ENCODE results near the gene SUPV3L1. TPM values are rescaled to one million over a fixed set of nuclear protein-coding genes. Genes with fewer than 3 reads are reported as not detected.

SUPV3L1 gene
- total RNA-seq, 1 experiment from 2014 or later: 22.0 TPM

GRCh38 chr10:69226919-69227450 is 47.0 kb downstream of the SUPV3L1 start:
- Histone ChIP-seq H3K27me3 (replicated peaks) (no peaks in the 10 kb centered on the region), H3K4me1 (replicated peaks) (peaks cover 6% of the 10 kb centered on the region), H3K4me3 (no peak overlapping the region), H3K9me3 (replicated peaks) (no peaks in the 10 kb centered on the region), H3K27ac (no peak overlapping the region), H3K36me3 (no peaks in the 10 kb centered on the region)
- DNase-seq (ENCODE audit: low read depth in 1 of 2, low spot score in 2 of 2): no peak

GRCh38 chr10:69228151-69228550 is 48.1 kb downstream of the SUPV3L1 start:
- H3K9me3 ChIP-seq (replicated peaks): no peaks in the 10 kb centered on the region
- DNase-seq (ENCODE audit: low read depth in 1 of 2, low spot score in 2 of 2): no peak

GRCh38 chr10:69229616-69229916 is 49.5 kb downstream of the SUPV3L1 start:
- no peaks in the 10 kb centered on the region for H3K27me3 ChIP-seq (replicated peaks)

More at GRCh38 chr10:69228151-69228550, 48.1 kb downstream of the SUPV3L1 start:
- H3K27ac ChIP-seq: no peak overlapping the region
- H3K4me1 ChIP-seq (replicated peaks): peaks cover 13% of the 10 kb centered on the region
- H3K4me3 ChIP-seq: no peak overlapping the region
- no peaks in the 10 kb centered on the region for H3K27me3 ChIP-seq (replicated peaks)
- H3K36me3 ChIP-seq: no peaks in the 10 kb centered on the region

GRCh38 chr10:69230128-69230527 is 50.1 kb downstream of the SUPV3L1 start:
- H3K4me3 ChIP-seq: no peak overlapping the region
- no peaks in the 10 kb centered on the region for H3K9me3 ChIP-seq (replicated peaks)
- peaks cover 13% of the 10 kb centered on the region for H3K4me1 ChIP-seq (replicated peaks)
- no peak overlapping the region for H3K27ac ChIP-seq
- H3K36me3 ChIP-seq: no peaks in the 10 kb centered on the region
- H3K27me3 ChIP-seq (replicated peaks): no peaks in the 10 kb centered on the region
- DNase-seq (ENCODE audit: low read depth in 1 of 2, low spot score in 2 of 2): no peak

More at GRCh38 chr10:69229616-69229916, 49.5 kb downstream of the SUPV3L1 start:
- Histone ChIP-seq H3K4me3 (no peak overlapping the region), H3K9me3 (replicated peaks) (no peaks in the 10 kb centered on the region), H3K36me3 (no peaks in the 10 kb centered on the region), H3K27ac (no peak overlapping the region), H3K4me1 (replicated peaks) (peaks cover 13% of the 10 kb centered on the region)
- DNase-seq (ENCODE audit: low read depth in 1 of 2, low spot score in 2 of 2): no peak

- Histone ChIP-seq H3K27me3 (replicated peaks) (no peaks in the 10 kb centered on the region), H3K4me3 (no peak overlapping the region), H3K27ac (no peak overlapping the region), H3K36me3 (no peaks in the 10 kb centered on the region), H3K9me3 (replicated peaks) (no peaks in the 10 kb centered on the region), H3K4me1 (replicated peaks) (peaks cover 13% of the 10 kb centered on the region)
- peak; percentile 56 to 80 for DNase-seq (ENCODE audit: low read depth in 1 of 2, low spot score in 2 of 2)
Measured at GRCh38 chr10:69232252-69232651, 52.2 kb downstream of the SUPV3L1 start.

GRCh38 chr10:69232736-69233480 is 52.9 kb downstream of the SUPV3L1 start:
- H3K4me3 ChIP-seq: no peak overlapping the region
- H3K4me1 ChIP-seq (replicated peaks): peaks cover 16% of the 10 kb centered on the region
- no peaks in the 10 kb centered on the region for H3K9me3 ChIP-seq (replicated peaks)
- no peaks in the 10 kb centered on the region for H3K36me3 ChIP-seq
- H3K27me3 ChIP-seq (replicated peaks): no peaks in the 10 kb centered on the region
- no peak for DNase-seq (ENCODE audit: low read depth in 1 of 2, low spot score in 2 of 2)
- 0 out of 2 replicates have a peak overlapping the region, but pooled peaks have one; percentile 8 for H3K27ac ChIP-seq

- Histone ChIP-seq H3K36me3 (no peaks in the 10 kb centered on the region), H3K4me3 (no peak overlapping the region), H3K27me3 (replicated peaks) (no peaks in the 10 kb centered on the region), H3K4me1 (replicated peaks) (peaks cover 16% of the 10 kb centered on the region), H3K9me3 (replicated peaks) (no peaks in the 10 kb centered on the region), H3K27ac (no peak overlapping the region)
- no peak for DNase-seq (ENCODE audit: low read depth in 1 of 2, low spot score in 2 of 2)
Measured at GRCh38 chr10:69234447-69234846, 54.4 kb downstream of the SUPV3L1 start.

- no peak overlapping the region for H3K27ac ChIP-seq
- no peak overlapping the region for H3K4me3 ChIP-seq
- peaks cover 22% of the 10 kb centered on the region for H3K4me1 ChIP-seq (replicated peaks)
- no peaks in the 10 kb centered on the region for H3K27me3 ChIP-seq (replicated peaks)
- DNase-seq (ENCODE audit: low read depth in 1 of 2, low spot score in 2 of 2): peak; percentile 69 to 79
- H3K36me3 ChIP-seq: no peaks in the 10 kb centered on the region
- no peaks in the 10 kb centered on the region for H3K9me3 ChIP-seq (replicated peaks)
Measured at GRCh38 chr10:69237528-69238159, 57.6 kb downstream of the SUPV3L1 start.

- Histone ChIP-seq H3K36me3 (no peaks in the 10 kb centered on the region), H3K9me3 (replicated peaks) (no peaks in the 10 kb centered on the region), H3K4me1 (replicated peaks) (peaks cover 17% of the 10 kb centered on the region), H3K27ac (no peak overlapping the region), H3K4me3 (no peak overlapping the region), H3K27me3 (replicated peaks) (no peaks in the 10 kb centered on the region)
- no peak for DNase-seq (ENCODE audit: low read depth in 1 of 2, low spot score in 2 of 2)
Measured at GRCh38 chr10:69239136-69239535, 59.1 kb downstream of the SUPV3L1 start.

- H3K9me3 ChIP-seq (replicated peaks): no peaks in the 10 kb centered on the region
- H3K4me3 ChIP-seq: no peak overlapping the region
- H3K27me3 ChIP-seq (replicated peaks): no peaks in the 10 kb centered on the region
- H3K36me3 ChIP-seq: no peaks in the 10 kb centered on the region
- H3K4me1 ChIP-seq (replicated peaks): peaks cover 17% of the 10 kb centered on the region
- no peak overlapping the region for H3K27ac ChIP-seq
- no peak for DNase-seq (ENCODE audit: low read depth in 1 of 2, low spot score in 2 of 2)
Measured at GRCh38 chr10:69239816-69240434, 59.9 kb downstream of the SUPV3L1 start.

- H3K36me3 ChIP-seq: no peaks in the 10 kb centered on the region
- H3K4me1 ChIP-seq (replicated peaks): peaks cover 17% of the 10 kb centered on the region
- no peak overlapping the region for H3K4me3 ChIP-seq
- H3K27me3 ChIP-seq (replicated peaks): no peaks in the 10 kb centered on the region
- no peak for DNase-seq (ENCODE audit: low read depth in 1 of 2, low spot score in 2 of 2)
- no peak overlapping the region for H3K27ac ChIP-seq
- H3K9me3 ChIP-seq (replicated peaks): no peaks in the 10 kb centered on the region
Measured at GRCh38 chr10:69240455-69240854, 60.4 kb downstream of the SUPV3L1 start.

- Histone ChIP-seq H3K4me3 (no peak overlapping the region), H3K27ac (no peak overlapping the region), H3K27me3 (replicated peaks) (no peaks in the 10 kb centered on the region), H3K4me1 (replicated peaks) (peaks cover 17% of the 10 kb centered on the region), H3K36me3 (no peaks in the 10 kb centered on the region), H3K9me3 (replicated peaks) (no peaks in the 10 kb centered on the region)
- peak in 1 of 2 experiments; percentile 19 for DNase-seq (ENCODE audit: low read depth in 1 of 2, low spot score in 2 of 2)
Measured at GRCh38 chr10:69241575-69241974, 61.5 kb downstream of the SUPV3L1 start.

- H3K27me3 ChIP-seq (replicated peaks): no peaks in the 10 kb centered on the region
- peaks cover 17% of the 10 kb centered on the region for H3K4me1 ChIP-seq (replicated peaks)
- H3K36me3 ChIP-seq: no peaks in the 10 kb centered on the region
- no peaks in the 10 kb centered on the region for H3K9me3 ChIP-seq (replicated peaks)
- H3K4me3 ChIP-seq: no peak overlapping the region
- no peak overlapping the region for H3K27ac ChIP-seq
- no peak for DNase-seq (ENCODE audit: low read depth in 1 of 2, low spot score in 2 of 2)
Measured at GRCh38 chr10:69242040-69242851, 62.2 kb downstream of the SUPV3L1 start.
